COR-L47 (cell line): ENCODE results near the gene AVEN.
"Not testable (repeated sequence)": the region's sequence is repeated elsewhere in the genome, so short reads cannot be mapped to it uniquely, and the experiment has no call there.

Experiments used
- DNase-seq: peaks from one replicate; lab custom pipeline; 2025; lab: John Stamatoyannopoulos, UW

AVEN gene, protein sequence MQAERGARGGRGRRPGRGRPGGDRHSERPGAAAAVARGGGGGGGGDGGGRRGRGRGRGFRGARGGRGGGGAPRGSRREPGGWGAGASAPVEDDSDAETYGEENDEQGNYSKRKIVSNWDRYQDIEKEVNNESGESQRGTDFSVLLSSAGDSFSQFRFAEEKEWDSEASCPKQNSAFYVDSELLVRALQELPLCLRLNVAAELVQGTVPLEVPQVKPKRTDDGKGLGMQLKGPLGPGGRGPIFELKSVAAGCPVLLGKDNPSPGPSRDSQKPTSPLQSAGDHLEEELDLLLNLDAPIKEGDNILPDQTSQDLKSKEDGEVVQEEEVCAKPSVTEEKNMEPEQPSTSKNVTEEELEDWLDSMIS

GRCh38 chr15:34038871-34039789 lies at the start of gene AVEN:
Gene AVEN (minus strand): TSS chr15:34039204. CDS start chr15:34039046, 158 bp downstream.
- peak; percentile 51 for DNase-seq

GRCh38 chr15:34085746-34086145 lies 46.7 kb upstream of the AVEN start:
- no peak for DNase-seq

DNA sequence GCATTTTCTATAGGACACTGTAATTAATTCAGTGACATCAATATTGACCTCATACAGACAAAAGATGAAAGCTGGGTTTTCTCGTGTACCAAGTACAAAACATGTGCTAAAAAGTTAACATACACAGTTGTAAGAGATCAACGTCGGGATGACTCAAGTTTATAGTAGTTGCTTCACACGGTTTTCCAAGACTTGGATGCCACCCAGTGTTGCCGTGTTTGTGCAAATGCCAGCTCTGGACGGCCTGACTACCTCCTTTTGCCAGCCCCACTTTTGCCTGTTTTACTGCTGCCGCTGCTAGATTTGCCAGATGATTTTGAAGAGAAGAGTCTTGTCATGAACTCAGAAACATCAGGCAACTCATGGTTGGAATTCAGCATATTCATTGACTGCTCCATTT lies 45.1 kb upstream of the AVEN start:
- no peak for DNase-seq

GRCh38 chr15:34079904-34080303 lies 40.9 kb upstream of the AVEN start:
- no peak for DNase-seq

GRCh38 chr15:34078900-34079299 lies 39.9 kb upstream of the AVEN start:
- DNase-seq: no peak

DNA sequence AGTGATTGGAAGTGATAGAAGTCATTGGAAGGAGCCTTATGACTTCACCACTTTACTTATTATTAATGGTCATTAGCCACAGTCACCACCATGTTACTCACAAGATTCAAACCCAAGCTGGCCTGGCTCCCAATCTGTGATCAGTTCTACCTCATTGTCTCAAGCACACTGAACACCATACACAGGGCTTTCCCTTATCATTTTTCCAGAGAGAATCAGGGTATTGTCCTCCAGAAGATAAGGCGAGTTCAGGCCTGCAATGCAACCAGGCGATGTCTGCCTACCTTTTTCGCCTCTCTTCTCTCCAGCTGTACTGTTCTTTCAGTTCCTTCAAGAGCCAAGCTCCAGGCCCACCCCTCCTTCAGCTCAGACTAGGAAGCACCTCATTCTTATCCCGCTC lies 37.8 kb upstream of the AVEN start:
- DNase-seq: no peak

DNA sequence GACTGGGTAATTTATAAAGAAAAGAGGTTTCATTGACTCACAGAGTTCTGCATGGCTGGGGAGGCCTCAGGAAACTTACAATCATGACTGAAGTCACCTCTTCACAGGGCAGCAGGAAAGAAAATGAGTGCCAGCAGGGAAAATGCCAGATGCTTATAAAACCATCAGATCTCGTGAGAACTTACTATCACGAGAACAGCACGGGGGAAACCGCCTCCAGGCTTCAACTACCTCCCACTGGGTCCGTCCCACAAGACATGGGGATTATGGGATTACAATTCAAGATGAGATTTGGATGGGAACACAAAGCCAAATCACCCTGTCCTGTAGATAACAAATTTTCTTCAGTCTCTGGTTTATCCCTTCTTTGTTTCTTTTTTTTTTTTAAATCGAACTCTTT lies 31.0 kb upstream of the AVEN start:
- no peak for DNase-seq

- no peak for DNase-seq
Observed at GRCh38 chr15:34065941-34066340, 26.9 kb upstream of the AVEN start.

DNA sequence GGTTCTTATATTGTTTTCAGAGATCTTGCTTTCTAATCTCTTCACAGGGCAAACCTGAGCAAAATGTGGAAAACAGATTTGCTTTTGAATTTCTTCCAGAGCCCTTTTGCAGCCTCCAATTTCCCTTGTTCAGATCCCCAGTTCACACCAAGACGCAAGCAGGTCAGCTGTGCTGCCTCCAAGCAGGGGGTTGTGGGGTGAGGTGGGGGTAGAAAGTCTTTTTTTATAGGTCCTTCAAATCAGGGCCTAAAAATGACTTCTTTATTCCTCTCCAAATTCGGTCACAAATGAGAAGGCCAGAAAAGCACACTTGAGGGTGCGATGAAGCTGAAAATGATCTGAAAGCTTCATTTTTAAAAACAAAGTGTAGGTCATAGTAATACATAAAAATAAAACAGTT lies 26.3 kb upstream of the AVEN start:
- no peak for DNase-seq

- DNase-seq: no peak
Observed at GRCh38 chr15:34064438-34064837, 25.4 kb upstream of the AVEN start.

GRCh38 chr15:34059946-34060345 lies 20.9 kb upstream of the AVEN start:
- no peak for DNase-seq

- no peak for DNase-seq
Observed at GRCh38 chr15:34059476-34059875, 20.5 kb upstream of the AVEN start.

- no peak for DNase-seq
Observed at GRCh38 chr15:34056911-34057310, 17.9 kb upstream of the AVEN start.

DNA sequence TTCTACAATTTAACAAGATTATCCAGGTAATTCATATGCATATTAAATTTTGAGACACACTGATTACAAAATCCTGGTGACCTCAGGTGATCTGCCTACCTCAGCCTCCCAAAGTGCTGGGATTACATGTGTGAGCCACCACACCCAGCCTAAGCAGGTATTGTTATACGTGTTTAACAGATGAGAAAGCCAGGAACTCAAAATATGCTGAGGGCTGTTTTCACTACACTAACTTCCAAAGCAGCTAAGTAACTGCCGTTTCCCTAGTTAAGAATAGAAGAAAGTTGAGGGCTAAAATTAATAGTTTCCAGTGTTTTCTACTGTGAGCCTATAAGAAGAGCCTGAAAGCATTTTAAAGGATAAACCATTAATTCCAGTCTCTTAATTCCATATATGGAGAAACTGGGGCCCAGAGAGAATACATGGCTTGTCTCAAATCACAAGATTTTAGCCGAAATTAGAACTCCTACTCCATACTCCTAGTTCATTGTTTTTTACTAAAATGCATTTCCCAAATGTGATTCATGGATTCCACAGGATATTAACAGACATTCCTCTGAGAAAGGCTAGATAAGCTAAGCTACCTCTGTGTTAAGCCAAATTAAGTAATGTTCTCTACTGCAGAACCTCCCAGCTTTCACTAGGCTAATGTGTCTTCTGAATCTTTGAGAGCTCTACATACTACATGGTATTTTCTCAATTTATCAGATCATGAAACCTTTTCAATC lies 17.0 kb upstream of the AVEN start:
- DNase-seq: no peak

GRCh38 chr15:34054081-34054707 lies 15.2 kb upstream of the AVEN start:
- no peak for DNase-seq

- DNase-seq: not testable (repeated sequence)
Observed at GRCh38 chr15:34050385-34050784, 11.4 kb upstream of the AVEN start.

DNA sequence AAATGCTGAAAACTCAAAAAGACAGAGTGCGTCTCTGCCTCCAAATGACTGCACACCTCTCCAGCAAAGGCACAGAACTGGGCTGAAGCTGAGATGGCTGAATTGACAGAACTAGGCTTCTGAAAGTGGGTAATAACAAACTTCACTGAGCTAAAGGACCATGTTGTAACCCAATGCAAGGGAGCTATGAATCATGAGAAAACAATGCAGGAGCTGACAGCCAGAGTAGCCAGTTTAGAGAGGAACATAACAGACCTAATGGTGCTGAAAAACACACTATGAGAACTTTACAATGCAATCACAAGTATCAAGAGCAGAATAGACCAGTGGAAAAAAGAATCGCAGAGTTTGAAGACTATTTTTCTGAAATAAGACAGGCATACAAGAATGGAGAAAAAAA lies 10.1 kb upstream of the AVEN start:
- no peak for DNase-seq

DNA sequence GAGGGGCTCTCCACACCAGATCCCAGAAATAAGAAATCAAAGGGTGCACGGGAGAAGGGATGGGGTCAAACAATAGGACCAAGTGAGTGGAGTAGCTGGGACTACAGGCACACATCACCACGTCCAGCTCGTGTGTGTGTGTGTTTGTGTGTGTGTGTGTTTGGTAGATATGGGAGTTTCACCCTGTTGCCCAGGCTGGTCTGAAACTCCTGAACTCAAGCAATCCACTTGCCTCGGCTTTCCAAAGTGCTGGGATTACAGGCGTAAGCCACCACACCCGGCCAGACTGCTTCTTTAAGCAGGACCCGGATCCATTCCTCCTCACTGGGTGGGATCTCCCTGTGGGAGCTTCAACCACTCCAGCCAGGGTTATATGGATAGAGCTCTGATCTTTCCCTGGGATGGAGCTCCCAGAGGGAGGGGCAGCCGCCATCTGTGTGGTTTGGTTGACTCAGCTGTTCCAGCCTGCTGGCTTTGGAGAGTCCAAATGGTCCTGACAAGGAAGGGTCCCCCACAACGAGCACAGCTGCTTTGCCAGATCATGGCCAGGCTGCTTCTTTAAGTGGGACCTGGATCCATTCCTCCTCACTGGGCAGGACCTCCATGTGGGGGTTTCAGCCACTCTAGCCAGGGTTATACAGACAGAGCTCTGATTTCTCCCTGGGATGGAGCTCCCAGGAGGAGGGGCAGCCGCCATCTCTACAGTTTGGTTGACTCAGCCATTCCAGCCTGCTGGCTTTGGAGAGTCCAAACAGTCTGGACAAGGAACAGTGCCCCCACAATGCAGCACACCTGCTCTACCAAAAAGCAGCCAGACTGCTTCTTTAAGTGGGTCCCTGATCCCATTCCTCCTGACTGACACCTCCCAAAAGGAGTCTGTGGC lies 9.1 kb upstream of the AVEN start:
- DNase-seq: no peak

DNA sequence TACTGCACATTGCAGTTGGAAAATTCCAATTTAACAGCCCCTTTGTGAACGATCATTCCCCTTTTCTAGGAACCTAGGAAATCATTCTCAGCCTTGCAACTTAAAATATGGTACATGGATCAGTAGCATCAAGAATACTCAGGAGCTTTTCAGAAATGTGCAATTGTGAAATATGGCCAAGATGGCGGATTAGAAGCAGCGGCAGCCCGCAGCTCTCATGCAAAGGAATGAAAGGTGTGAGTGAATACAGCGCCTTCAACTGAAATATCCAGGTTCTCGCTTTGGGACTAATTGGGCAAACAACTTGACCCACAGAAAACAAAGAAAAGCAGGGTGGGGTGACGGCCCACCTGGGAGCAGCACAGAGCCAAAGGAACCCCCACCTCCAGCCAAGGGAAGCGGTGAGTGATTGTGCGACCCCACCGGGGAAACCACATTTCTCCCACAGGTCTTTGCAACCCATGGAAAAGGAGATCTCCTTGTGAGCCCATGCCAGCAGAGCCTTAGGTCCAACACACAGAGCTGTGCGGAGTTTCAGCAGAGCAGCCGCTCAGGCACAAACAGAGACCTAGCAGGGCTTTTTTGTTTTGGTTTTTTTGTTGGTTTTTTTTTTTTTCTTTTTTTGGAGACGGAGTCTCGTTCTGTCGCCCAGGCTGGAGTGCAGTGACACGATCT lies 7.6 kb upstream of the AVEN start:
- DNase-seq: no peak

DNA sequence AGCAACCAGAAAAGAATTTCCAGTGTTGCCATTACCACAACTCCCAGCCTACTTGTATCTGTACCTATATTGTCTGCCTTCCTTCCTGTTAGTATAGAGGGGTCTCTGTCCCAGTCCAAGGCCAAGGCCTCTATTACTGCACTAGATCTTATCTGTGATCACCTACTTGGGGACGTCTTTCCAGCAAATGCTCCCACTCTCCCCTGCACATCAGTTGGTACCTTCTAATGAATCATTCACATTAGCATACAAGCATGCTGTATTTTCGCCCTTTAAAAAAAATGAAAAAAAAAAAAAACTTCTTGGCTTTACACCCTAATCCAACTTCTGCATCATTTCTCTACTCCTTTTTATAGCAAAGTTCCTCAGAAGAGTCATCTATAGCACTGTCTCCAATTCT lies 4.8 kb upstream of the AVEN start:
- DNase-seq: no peak
